ENCODE measurements around the gene UBA6.

DNA sequence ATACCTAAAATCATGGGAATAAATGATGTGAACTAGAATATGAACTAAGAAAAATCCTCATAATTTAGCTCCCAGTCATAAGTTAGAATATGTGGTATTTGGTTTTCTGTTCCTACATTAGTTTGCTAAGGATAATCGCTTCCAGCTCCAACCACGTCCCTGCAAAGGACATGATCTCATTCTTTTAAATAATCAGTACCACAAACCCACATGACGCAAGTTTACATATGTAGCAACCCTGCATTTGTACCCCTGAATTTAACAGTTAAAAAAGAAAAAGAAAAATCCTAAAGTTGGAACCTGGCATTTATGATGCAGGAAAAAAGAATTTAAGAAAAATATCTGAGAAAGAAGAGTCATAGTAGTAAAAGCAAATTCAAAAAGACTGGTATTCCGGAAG is 13.3 kb downstream of the UBA6 start:
- TF ChIP-seq, protein P1, sequence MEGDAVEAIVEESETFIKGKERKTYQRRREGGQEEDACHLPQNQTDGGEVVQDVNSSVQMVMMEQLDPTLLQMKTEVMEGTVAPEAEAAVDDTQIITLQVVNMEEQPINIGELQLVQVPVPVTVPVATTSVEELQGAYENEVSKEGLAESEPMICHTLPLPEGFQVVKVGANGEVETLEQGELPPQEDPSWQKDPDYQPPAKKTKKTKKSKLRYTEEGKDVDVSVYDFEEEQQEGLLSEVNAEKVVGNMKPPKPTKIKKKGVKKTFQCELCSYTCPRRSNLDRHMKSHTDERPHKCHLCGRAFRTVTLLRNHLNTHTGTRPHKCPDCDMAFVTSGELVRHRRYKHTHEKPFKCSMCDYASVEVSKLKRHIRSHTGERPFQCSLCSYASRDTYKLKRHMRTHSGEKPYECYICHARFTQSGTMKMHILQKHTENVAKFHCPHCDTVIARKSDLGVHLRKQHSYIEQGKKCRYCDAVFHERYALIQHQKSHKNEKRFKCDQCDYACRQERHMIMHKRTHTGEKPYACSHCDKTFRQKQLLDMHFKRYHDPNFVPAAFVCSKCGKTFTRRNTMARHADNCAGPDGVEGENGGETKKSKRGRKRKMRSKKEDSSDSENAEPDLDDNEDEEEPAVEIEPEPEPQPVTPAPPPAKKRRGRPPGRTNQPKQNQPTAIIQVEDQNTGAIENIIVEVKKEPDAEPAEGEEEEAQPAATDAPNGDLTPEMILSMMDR (conservative IDR thresholded peaks at IDR 0.05; ENCODE audit: low read length), result no peak
- TF ChIP-seq EZH2phosphoT487 (IDR thresholded peaks at IDR 0.05; ENCODE audit: borderline replicate concordance), result no peak
